ENCODE results near the gene ICOSLG.

DNA sequence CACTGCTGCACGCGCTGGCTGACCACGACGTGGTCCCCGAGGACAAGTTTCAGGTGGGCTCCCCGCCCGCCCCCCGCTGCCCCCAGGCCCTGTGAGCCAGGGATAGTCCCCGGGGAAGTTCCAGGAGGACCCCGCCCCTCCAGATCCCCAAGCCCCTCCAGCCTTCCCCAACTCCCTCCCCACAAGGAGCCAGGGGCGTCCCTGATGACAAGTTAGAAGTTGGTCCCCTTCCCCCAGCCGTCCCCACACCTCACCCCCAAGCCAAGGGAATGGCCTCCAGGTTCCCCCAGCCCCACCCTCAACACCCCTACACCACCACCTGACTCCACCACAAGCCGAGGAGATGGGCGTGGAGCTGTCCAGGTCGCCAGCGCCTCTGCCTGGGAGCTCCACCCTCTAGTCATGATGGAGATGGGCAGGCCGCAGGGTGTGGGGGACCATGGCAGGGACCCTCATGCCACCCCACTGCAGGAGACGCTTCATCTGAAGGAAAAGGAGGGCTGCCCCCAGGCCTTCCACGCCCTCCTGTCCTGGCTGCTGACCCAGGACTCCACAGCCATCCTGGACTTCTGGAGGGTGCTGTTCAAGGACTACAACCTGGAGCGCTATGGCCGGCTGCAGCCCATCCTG is 45.5 kb upstream of the ICOSLG start:
- TF ChIP-seq, protein P1, sequence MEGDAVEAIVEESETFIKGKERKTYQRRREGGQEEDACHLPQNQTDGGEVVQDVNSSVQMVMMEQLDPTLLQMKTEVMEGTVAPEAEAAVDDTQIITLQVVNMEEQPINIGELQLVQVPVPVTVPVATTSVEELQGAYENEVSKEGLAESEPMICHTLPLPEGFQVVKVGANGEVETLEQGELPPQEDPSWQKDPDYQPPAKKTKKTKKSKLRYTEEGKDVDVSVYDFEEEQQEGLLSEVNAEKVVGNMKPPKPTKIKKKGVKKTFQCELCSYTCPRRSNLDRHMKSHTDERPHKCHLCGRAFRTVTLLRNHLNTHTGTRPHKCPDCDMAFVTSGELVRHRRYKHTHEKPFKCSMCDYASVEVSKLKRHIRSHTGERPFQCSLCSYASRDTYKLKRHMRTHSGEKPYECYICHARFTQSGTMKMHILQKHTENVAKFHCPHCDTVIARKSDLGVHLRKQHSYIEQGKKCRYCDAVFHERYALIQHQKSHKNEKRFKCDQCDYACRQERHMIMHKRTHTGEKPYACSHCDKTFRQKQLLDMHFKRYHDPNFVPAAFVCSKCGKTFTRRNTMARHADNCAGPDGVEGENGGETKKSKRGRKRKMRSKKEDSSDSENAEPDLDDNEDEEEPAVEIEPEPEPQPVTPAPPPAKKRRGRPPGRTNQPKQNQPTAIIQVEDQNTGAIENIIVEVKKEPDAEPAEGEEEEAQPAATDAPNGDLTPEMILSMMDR (IDR thresholded peaks at IDR 0.05): no peak
- TF ChIP-seq POLR2A (IDR thresholded peaks at IDR 0.05): no peak
- no peak for TF ChIP-seq EP300 (IDR thresholded peaks at IDR 0.05)
- no peak for TF ChIP-seq POLR2AphosphoS5 (IDR thresholded peaks at IDR 0.05)

Data from upper lobe of left lung (tissue), 4 donors.